Stimulated activated CD4-positive, alpha-beta T cell treated with anti-CD3 and anti-CD28 coated beads, Interleukin-1b, Interleukin-23, amount 100 ng/mL, for 4 hours (primary cell): ENCODE measurements around the gene MOCS3.
"Not testable (repeated sequence)": the region's sequence is repeated elsewhere in the genome, so short reads cannot be mapped to it uniquely, and the experiment has no call there.

Experiments used
- DNase-seq, 2 donors: peaks; one replicate each; pipeline ENCODE4 v3.0.0-alpha.2; 2020; ENCODE audit warnings: low read depth in 2 of 2

MOCS3 gene

DNA sequence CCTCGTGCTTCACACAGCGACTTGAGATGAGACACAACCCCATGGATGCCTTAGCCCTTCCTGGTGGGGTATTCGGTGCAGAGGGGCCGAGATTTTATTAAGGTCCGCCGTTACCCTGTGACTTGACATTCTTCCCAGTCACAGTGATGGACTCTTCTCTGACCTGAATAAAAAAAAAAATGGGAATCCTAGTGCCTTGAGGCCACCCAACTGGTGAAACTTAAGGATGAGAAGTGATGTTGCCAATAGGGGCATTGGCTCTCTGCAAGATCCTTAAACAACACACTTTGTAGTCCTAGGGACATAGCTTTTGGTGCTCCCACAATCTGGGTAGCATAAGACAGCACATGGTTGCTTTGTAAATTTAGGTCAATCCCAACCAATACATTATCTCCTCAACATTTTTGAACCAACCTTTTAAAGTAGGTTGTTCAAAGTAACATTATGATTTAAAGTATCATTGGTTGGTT, 26.6 kb upstream of the MOCS3 start:
- no peak for DNase-seq

DNA sequence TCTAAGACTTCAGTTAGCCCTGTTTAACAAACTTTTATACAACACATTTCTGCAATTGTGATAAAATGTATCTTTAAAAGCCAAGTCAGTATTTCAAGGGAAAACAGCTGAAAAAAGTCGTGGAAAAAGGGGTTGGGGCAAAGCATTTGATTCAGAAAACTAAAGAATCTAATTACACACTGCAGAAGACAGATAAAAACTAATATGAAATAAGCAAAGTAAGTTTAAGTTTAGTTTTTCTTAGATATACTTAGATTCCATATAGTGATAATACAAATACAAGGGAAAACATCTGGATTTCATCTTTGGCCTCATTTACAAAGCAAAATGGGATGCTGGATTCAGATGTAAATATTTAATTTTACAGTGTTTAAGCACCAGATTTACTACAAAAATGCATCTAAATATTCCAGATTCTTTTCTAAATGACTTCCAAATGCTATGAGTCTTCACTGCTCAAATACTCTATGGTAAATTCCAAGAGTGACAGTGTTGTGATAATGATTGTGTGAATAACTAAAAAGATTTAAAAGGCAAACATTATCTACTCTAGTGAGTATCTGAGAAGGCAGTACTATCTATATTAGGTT, 25.8 kb upstream of the MOCS3 start:
- no peak for DNase-seq

DNA sequence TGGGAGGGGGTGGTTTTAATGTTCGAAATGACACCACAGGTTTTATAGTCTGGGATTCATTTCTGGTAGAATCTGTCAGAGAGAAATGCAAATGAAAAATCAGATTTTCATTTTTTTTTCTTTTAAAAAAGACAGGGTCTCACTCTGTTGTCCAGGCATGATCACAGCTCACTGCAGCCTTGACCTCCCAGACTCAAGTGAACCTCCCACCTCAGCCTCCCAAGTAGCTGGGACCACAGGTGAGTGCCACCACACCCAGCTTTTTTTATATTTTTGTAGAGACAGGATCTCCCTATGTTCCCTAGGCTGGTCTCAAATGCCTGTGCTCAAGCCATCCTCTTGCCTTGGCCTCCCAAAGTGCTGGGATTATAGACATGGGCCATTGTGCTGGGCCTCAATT, 25.0 kb upstream of the MOCS3 start:
- DNase-seq: no peak

DNA sequence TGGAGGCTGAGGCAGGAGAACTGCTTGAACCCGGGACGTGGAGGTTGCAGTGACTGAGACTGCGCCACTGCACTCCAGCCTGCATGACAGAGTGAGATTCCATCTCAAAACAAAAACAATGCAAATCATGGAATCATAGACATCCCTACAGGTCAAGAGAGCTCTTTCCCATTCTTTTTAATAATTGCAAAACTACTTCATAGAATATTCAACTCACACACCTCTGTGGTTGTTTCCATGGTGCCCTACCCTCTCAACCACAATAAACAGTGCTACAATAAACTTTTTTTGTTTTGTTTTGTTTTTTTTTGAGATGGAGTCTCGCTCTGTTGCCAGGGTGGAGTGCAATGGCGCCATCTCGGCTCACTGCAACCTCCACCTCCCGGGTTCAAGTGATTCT, 15.5 kb upstream of the MOCS3 start:
- DNase-seq: no peak

DNA sequence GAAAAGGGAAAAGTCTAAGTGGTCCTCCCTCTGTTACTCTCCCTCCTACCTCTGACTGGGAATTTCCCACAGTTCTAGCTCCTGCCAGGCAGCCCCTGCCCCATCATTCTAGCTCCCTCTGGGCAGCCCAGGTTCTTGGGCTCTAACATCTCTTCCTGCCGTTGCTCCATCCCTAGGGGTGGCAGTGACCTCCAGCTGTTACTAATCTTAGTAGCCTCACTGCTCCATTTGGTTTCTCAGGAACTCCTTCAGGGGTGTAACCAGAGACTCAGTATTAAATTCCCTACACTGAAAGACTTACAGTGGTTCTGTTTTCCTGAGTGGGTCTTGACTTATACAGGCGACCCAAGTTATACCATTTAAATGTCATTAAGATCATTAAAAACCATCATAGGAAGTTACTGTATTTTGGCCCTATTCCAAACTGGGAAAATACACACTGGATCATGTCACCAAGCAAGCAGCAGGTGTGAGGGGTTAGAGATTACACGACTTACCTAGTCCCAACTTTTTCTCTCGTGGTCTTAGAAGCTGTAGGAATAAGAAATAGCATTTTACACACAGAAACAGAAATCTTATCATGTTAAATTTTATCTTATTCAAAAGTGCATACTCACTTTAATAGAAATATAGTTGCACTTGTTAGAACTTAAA, 10.4 kb upstream of the MOCS3 start:
- DNase-seq: no peak

DNA sequence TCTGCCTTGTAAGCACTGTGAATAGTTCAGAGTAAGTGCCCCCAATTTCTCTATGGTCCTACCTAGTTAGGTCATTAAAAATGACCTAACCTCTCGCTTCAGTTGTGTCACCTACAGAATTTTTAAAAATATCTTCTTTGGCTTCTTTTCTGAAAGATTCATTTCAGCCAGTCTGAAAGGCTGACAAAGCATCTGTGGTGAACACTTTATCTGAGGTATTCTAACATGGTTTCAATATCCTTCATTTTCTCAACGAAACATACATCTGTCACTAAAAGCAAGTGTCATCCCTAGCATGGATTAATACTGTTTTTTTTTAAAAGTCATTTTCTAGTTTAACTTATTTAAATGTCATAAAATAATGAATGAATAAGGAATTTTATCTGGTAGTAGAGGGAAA, 5.4 kb upstream of the MOCS3 start:
- no peak for DNase-seq

DNA sequence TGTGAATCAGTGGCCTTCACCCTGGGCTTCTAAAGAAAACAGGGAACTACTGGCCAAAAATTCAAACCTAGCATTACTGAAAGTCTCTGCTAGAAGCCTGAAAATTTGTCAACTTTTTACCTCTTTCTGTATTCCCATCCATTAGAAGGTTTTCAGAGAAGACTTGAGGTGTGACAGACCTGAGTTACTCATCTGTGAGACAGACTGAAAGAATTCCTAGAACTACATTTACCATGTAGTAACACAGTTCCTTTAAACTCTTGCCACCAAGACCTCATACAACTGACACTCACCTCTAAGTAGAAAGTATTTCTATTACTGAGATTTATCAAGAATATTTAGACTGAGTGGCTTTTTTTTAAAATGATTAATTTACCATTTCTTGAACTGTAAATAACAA, 4.8 kb upstream of the MOCS3 start:
- DNase-seq: no peak

DNA sequence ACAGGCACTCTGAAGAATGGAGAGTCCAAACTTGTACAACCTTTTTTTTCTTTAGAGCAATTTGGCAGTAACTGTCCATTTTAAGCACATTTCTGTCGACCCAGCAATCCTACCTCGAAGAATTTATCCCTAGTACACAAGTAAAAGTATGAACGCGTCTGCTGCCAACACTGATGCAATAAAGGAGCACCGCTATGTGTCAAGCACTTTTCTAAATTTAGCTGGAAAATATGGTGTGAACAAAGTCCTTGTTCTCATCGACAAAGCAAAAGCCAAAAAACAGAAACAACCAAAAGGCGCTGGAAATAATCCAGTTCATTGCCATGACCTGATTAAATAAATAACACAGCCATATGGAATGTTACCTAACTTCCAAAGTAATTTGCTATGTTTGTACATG, 1.3 kb upstream of the MOCS3 start:
- DNase-seq: no peak

DNA sequence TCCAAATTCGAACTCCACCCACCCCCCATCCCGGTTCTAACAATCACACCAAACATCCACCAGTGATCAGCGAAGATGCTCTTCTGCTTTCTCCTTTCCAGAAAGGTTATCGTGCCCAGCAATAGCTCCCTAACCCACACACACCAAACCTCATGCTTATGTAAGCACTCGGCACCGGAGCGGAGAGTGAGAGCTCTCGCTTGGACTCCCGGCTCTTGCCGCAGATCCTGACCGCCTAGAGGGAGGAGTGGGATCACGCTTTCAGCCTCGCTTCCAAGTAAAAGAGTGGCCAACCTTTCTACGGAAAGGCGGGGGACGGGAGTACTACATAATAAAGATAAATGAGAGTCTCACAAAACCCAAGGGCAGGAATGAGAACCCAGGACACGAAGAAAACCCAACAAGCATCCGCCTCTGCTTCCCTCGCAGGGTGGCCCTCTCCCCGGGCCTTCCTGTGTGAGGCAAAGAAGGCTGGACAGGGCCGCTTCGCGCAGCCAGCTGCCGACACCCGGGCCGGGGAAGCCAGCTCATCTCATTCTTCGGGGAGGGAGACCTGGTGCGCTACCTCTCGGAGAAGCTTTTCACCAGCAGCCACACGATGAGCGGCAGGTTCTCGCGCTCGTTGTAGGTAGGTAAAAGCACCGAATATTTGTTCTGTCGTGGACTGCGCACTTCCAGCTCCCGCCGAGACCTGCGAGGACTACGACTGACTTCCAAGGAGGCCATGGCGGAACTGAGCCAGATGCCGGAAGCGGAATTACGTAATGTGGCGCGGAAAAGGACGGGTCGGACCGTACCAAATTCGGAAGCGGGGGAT, 612 bp upstream of the MOCS3 start, which contains the start of gene DPM1:
Gene DPM1, minus strand, starts transcription at position 735 of the 817 bp plus-strand sequence. Its CDS starts 9 bp downstream, at position 726.
- DNase-seq: peak; percentile 75 to 85

DNA sequence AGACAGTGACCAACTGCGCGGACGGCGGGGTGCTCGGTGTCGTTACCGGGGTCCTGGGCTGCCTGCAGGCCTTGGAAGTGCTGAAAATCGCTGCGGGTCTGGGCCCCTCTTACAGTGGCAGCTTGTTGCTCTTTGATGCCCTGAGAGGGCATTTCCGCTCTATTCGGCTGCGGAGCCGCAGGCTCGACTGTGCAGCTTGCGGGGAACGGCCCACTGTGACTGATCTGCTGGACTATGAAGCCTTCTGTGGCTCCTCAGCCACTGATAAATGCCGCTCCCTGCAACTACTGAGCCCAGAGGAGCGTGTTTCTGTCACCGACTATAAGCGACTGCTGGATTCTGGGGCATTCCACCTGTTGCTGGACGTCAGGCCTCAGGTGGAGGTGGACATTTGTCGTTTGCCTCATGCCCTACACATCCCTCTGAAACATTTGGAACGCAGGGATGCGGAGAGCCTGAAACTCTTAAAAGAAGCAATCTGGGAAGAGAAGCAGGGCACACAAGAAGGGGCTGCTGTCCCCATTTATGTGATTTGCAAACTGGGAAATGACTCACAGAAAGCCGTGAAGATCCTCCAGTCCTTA, 1.0 kb downstream of the MOCS3 start:
- DNase-seq: no peak

DNA sequence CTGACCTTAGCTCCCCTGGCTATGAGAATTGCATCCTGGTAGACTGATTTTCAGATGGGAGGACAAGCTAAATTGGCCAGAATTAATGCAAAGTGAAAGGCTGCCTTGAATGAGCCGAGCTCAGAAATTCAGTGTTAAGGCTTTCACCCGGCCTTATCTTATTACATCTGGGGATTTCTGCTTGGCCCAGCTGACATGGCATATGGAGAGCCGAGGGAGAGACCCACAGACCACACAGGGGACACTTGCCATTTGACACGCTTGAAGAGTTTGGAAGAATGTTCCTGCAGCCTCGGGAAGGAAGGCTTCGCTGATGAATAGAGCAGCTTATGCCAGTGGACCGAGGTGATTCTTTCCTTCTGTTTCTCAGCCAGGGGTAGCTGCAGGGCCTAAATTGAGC, 9.0 kb downstream of the MOCS3 start:
- no peak for DNase-seq

DNA sequence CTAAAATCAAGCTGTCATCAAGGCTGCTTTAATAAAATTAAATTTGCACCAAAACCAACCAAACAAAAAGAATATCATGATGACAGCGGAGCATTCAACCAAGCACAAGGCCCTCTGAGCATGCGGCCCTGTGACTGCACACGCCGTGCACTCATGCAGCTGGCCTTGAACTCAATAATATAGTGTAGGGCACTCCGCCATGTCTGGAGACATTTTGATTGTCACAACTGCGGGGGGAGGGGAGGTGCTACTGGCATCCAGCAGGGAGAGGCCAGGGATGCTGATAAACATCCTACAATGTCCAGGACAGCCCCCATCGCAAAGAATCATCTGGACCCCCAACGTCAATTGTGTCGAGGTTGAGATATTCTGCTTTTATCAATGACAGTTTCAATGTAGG, 9.7 kb downstream of the MOCS3 start:
- DNase-seq: no peak

DNA sequence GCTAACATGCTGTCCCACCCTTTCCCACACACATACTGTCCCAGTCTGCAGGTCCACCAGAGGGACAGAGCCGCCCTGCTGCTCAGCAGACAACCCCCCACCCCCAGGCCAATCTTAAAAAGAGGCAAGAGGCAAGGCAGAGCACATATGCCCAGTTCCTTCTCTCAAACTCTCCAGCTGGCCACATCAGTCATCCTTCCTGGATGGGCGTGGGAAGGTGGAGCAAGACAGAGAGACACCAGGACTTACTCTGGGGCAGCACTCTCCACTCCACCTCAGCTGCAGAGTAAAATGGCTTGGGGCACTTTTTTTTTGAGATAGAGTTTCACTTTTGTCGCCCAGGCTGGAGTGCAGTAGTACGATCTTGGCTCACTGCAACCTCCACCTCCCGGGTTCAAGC, 10.8 kb downstream of the MOCS3 start:
- DNase-seq: no peak

DNA sequence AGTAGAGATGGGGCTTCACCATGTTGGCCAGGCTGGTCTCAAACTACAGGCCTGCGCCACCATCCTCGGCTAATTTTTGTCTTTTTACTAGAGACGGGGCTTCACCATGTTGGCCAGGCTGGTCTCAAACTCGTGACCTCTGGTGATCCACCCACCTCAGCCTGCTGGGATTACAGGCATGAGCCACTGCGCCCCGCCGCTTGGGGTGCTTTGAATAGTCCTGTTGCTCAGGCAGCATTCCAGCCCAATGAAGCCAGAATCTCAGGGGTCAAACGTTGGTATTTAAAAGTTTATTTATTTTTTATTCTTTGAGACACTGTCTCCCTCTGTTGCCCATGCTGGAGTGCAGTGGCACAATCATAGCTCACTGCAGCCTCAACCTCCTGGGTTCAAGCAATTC, 11.3 kb downstream of the MOCS3 start:
- DNase-seq: no peak

DNA sequence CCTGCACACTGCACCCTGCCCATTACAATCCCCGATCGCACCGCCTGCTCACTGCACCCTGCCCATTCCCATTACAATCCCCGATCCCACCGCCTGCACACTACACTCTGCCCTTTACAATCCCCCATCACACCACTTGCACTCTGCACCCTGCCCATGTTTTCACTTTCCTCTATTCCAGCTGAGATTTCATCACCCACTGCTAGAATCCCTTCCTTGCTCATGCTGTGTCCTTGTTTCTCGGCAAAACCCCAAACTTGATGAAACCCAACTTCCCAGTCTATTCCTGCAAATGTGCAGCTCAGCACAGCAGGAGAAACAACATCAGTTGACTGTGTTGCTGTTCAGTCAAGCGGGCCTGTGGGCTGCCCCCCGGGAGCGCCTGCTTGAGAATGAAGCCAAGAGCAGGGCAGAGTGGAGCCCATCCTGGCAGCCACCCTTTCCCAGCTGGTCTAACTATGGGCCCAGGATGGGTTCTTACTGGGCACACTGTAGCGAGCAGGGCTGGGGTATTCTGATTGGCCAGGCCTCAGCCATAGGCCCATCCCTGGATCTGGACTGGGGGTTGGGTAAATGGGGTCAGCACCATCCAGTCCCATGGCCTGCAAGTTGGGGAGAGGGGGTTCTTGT, 17.2 kb downstream of the MOCS3 start:
- no peak for DNase-seq

DNA sequence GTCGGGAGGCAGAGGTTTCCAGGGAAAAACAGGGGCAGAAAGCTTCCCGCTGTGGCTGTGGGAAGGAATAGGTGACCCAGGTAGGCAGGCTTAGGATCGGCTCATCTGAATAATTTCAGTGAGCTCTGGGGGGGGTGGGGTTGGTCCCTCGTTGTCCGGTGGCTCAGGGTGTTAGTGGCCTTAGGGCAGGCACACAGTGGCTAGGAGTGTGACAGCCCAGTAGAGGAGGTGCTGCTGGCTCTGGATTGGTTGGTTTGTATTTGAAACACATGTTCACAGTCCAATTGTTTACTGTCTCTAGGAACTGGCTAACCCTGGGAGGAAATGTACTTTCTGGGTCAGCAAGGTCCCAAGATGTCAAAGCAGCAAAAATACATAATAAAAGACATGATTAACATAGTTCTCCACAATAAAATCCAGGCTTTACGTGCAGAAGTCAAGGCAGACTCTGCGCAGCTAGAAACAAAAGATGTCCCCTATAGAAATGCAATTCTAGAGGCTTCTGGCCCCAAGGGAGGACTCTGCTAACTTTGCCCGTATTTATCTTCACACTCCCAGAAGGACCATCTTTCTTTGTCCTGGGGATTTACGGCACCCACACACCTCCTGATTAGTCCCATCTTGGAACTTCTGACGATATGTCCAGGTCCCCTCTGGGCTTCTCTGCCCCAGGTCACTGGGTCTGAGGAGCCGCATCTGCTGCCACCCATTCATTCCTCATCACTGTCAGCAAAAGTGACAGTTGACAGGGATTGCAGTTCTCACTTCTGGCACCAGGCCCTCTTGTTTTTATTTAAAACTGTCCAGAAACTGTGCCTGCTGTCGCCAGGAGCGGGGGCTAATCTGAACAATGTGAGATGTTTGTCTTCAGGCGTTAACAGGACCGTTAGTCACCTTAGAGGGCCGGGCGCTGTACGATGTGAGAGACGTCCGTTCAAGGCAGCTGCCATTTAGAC, 18.7 kb downstream of the MOCS3 start:
- DNase-seq: no peak

DNA sequence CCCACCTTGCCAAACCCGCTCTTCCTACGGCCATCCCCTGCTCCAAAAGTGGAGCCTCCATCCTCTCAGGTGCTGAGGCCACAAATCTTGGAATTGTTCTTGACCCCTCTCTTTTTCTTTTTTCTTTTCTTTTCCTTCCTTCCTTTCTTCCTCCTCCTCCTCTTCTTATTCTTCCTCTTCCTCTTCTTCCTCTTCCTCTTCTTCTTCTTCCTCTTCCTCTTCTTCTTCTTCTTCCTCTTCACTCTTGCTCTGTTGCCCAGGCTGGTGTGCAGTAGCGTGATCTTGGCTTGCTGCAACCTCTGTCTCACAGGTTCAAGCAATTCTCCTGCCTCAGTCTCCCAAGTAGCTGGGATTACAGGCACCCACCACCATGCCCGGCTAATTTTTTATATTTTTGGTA, 19.9 kb downstream of the MOCS3 start:
- not testable (repeated sequence) for DNase-seq

DNA sequence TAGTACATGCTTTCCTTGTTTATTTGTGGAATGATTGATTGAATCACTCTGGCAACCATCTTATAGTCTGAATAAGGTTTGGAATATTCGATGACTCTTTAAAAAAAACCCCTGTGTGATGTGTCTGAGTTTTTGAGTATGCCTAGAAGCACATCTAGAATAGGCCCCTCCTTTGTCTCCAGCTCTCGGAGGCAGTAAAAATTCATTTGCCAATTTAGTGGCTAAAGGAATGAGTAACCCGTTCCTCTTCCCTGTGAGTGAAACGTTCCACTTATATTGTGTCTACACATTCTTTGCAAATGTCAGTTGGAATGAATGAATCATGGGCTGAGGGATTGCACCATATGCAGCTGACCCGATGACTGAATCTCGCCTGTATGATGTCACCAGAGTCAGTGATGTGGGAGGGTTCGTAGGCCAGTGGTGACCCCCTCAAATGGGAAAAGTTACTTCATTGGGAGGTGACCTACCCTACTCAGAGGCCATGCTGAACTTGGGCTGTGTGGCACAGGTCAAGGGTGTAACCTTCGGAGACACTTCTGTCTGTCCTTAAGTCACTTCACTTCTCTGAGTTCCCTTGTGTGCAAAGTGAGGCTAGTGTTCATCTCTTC, 21.6 kb downstream of the MOCS3 start:
- no peak for DNase-seq

DNA sequence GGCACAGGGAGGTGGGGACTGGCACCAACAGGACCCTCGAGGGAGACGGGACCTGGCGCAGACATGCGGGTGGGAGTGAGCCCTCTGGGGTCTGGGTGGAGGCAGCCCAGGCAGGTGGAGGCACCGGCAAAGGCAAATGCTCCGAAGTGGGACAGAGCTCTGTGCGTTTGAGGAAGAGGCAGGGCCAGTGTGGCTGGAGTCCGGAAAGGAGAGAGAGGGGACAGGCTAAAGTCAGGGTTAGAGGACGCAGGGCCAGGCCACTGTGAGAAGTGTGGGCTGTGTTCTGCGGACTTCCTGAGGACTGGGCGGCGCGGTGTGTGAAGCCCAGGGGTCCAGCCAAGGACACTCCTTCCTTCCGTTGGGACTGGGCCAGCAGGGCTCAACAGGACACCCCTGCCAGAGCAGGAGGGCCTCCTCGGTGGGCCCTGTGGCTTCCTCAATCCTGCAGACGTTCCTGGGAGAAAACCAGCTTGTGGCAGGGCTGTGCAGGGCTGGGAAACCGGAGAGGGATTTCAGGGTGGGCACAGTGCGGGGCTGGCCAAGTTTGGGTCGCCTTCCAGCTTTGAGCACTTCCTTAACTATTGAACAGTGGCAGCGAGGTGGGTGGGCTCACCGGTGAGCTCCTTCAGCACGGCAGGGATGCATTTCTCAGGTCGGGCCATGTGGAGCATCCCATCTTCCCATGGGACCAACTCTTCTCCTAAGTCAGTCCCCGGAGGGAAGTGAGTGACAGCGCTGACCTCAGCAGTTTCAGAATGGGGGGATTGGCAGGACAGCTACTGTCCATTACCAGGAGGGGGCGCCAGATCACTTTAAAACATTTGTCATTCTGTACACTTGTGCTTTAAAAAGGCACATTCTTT, 22.5 kb downstream of the MOCS3 start:
- peak; percentile 50 to 60 for DNase-seq

DNA sequence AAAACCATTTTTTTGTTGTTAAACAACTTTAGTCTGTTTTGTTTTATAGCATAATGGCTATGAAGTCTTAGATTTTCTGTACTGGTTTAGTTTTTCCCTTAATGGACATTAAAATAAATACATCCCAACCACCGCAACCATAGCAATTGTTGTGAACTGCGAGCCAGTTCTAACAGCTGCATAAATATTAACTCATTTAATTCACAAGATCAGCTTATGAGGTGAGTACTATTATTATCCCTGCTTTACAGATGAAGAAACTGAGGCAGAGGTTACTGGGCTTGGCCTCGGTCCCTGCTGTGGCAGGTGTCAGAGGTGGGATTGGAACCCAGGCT, 23.1 kb downstream of the MOCS3 start:
- no peak for DNase-seq
